ENCODE results near the gene IPPK.

IPPK gene

DNA sequence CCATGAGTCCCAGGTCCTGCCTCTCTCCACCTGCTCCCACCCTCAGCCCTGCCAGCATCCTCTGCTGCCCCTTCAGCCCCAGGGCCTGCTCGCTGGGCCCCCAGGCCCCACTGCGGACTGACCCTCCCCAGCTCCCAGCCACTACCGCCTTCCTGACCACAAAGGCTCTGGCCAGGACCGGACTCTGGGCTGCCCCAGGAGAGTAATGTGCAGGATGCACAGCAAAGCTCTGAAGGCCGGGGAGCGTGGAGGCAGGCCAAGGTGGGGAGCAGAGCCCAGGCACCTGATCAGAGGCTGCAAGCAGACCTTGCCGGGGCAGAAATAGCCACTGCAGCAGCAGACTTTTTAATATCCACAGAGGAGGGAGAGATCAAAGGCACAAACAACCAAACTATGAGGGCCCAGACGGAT is 27.9 kb downstream of the IPPK start:
- TF ChIP-seq, protein P1, sequence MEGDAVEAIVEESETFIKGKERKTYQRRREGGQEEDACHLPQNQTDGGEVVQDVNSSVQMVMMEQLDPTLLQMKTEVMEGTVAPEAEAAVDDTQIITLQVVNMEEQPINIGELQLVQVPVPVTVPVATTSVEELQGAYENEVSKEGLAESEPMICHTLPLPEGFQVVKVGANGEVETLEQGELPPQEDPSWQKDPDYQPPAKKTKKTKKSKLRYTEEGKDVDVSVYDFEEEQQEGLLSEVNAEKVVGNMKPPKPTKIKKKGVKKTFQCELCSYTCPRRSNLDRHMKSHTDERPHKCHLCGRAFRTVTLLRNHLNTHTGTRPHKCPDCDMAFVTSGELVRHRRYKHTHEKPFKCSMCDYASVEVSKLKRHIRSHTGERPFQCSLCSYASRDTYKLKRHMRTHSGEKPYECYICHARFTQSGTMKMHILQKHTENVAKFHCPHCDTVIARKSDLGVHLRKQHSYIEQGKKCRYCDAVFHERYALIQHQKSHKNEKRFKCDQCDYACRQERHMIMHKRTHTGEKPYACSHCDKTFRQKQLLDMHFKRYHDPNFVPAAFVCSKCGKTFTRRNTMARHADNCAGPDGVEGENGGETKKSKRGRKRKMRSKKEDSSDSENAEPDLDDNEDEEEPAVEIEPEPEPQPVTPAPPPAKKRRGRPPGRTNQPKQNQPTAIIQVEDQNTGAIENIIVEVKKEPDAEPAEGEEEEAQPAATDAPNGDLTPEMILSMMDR (IDR thresholded peaks at IDR 0.05; ENCODE audit: control extremely low read depth, extremely low read depth, low read depth, missing control alignments): no peak
- CTCF ChIA-PET: interaction anchor here (0.7 kb wide), 1 partner anchor 504 kb away, joined by 3 read pairs; no protein-coding TSS in a partner anchor
- POLR2A ChIA-PET: no interaction called here
- no peak for DNase-seq (ENCODE audit: extremely low spot score)

DNA sequence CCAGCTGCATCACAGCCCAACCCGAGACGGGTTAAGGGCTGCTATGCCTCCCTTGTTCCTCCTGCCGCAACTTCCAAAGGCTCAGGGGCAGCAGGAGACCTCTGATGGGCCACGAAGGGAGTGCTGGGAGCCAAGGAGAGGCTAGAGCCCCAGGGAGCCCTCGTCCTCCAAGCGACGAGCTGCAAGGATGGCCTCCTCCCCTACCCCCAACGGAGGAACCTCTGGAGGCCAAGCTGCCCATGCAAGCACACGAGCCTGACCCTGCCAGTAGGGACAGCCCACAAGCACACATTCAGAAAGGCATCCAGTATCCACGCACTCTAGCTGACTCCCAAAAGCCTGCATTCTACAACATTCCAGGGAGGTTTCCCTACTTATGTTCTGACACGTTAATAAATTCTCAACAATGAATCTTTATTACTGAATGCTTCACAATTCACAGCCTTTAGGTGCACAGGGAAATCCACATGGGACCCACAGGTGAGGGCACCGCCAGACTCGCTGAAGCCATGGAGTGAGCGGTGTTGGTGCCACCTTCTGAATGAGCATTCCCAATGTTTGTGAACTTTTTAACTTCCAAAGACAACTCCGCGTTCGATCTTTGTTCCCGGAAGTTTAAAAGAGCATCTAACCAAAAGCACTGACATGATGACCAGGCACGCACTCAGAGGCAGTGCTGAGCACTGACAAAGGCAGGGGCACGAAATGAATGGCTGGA is 28.7 kb downstream of the IPPK start:
- TF ChIP-seq, protein P1 (IDR thresholded peaks at IDR 0.05; ENCODE audit: control extremely low read depth, extremely low read depth, low read depth, missing control alignments): no peak
- ChIA-PET POLR2A (no interaction called here), CTCF (interaction anchor here (0.7 kb wide), 1 partner anchor 503 kb away, joined by 3 read pairs; no protein-coding TSS in a partner anchor)

DNA sequence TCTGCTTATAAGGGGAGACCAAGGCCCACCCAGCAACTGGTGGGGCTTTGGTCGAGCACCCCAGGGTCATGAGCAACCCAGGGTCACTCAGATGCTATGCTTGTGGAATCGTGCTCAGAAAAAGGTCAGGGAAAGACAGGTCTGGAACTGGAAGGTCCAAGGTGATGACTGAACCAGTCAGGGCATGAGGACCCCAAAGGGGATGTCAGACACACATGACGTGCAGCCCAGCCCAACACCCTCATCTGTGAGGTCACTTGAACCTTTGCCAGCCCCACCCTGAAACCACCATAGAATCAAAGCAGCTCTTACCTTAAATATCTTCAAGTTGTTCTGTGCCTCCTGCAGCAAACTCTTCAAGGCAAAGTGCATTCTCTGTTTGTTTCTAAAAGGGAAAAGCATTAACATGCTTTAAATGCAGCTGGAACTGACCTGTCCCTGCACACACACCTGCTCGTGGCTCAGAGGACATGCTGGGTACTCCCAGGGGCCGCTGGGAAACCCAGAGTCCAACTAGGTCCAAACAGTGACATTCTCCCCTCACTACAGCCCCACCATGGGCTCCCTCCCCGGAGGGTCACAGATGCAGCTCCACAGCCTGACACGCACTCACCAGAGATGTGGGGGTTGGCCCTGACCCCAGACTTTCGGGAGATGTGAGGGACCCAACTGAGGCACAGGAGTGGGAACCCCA is 29.4 kb downstream of the IPPK start:
- TF ChIP-seq, protein P1 (IDR thresholded peaks at IDR 0.05; ENCODE audit: control extremely low read depth, extremely low read depth, low read depth, missing control alignments): no peak
- POLR2A ChIA-PET: no interaction called here
- CTCF ChIA-PET: interaction anchor here (1.0 kb wide), 1 partner anchor 500 kb away, joined by 4 read pairs; no protein-coding TSS in a partner anchor
- DNase-seq (ENCODE audit: extremely low spot score): no peak

More for the DNA sequence above, 28.7 kb downstream of the IPPK start:
- no peak for DNase-seq (ENCODE audit: extremely low spot score)

DNA sequence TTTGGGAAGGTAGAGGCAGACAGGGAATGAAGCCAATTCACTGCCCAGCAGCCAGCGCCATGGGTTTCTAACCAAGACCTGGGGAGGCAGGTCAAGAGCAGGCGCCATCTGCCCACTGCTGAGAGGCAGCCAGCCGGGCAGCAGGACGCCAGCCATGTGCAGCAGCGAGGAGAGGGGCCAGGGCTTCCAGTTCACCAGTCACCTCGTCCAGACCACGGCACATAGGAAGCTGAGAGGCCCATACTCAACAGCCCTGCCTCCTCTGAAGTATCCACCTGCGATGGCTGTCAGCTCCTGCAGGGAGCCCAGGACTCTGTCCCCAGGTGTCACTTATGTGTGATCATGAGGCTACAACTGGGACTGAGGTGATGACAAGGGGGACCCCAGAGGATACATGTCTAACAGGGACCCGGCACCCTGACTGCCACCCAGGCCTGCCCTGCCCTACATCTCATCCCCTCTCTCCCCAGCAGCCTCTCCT is 30.1 kb downstream of the IPPK start:
- TF ChIP-seq, protein P1 (IDR thresholded peaks at IDR 0.05; ENCODE audit: control extremely low read depth, extremely low read depth, low read depth, missing control alignments): no peak
- ChIA-PET POLR2A (no interaction called here), CTCF (interaction anchor here (1.0 to 10.0 kb wide), 3 partner anchors 8 to 502 kb away, joined by 3 to 132 read pairs (median 4); no protein-coding TSS in a partner anchor)
- no peak for DNase-seq (ENCODE audit: extremely low spot score)

DNA sequence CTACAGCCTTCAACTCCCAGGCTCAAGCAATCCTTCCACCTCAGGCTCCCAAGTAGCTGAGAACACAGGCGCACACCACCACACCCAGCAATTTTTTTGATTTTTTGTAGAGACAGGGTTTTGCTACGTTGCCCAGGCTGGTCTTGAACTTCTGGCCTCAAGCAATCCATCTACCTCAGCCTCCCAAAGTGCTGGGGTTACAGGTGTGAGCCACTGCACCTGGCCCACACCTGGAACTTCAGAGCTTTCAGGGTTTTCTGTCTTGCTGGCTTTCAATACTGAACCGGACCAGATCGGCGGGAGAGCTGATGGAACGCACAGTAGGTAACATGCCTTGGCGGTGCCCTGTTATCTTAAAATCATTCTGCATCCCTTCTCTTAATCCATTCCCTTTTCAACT is 30.8 kb downstream of the IPPK start:
- TF ChIP-seq, protein P1 (IDR thresholded peaks at IDR 0.05; ENCODE audit: control extremely low read depth, extremely low read depth, low read depth, missing control alignments): no peak
- CTCF ChIA-PET: interaction anchor here (1.4 to 10.0 kb wide), 2 partner anchors 9 to 502 kb away, joined by 3 to 132 read pairs; no protein-coding TSS in a partner anchor
- POLR2A ChIA-PET: no interaction called here
- no peak for DNase-seq (ENCODE audit: extremely low spot score)

DNA sequence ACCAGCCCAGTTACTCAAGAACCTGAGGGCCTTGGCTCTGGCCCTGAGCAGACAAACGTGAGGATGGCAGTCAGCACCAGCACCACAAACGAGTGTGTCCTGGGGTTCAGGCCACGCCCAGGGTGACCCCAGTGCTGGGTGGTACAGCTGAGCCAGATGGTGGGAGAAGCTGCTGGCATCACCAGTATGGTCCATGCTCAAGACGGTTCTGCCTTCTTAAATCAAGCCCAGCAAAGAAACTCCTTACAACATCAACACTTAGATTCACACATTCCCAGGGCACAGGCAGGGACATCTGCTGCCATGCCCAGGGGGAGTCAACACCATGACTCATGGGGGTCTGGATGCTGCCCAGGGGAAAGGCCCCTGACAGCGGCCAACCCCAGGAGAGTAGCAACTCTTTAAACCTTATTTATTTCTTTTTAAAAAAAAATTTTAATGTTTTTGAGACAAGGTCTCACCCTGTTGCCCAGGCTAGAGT is 31.3 kb downstream of the IPPK start:
- POLR2A ChIA-PET: no interaction called here
- TF ChIP-seq, protein P1 (IDR thresholded peaks at IDR 0.05; ENCODE audit: control extremely low read depth, extremely low read depth, low read depth, missing control alignments): no peak
- CTCF ChIA-PET: interaction anchor here (1.4 to 10.0 kb wide), 2 partner anchors 9 to 501 kb away, joined by 3 to 132 read pairs; no protein-coding TSS in a partner anchor
- no peak for DNase-seq (ENCODE audit: extremely low spot score)

Measured in GM10248 (cell line).